Erythroblast (primary cell): ENCODE measurements around the gene ECHS1.
A peak's percentile ranks its signal among the peaks of the same experiment; 100 is the strongest.
"Not testable (repeated sequence)": the region's sequence is repeated elsewhere in the genome, so short reads cannot be mapped to it uniquely, and the experiment has no call there.

Experiments
- DNase-seq, 2 experiments: peaks; one replicate each; lab custom pipeline; 2025; lab: John Stamatoyannopoulos, UW
- GATA1 ChIP-seq: IDR thresholded peaks from 2 replicates; pipeline ENCODE4 v1.6.1; 2011; ENCODE audit warnings: low read depth, mild to moderate bottlenecking, control low read depth, low read length, moderate library complexity
- POLR2A ChIP-seq: IDR thresholded peaks from 2 replicates; pipeline ENCODE4 v1.6.1; 2011; ENCODE audit warnings: mild to moderate bottlenecking, low read length

ECHS1 gene

GRCh38 chr10:133373174-133374090 is at the start of gene ECHS1:
ECHS1 (minus strand) TSS chr10:133373354; CDS start chr10:133373333, 21 bp downstream.
- DNase-seq: peak; percentile 93 to 95
- TF ChIP-seq GATA1 (no peak), POLR2A (peak; percentile 42)

GRCh38 chr10:133422223-133422806 is 49.2 kb upstream of the ECHS1 start:
- TF ChIP-seq POLR2A: no peak
- no peak for TF ChIP-seq GATA1

GRCh38 chr10:133421336-133422222 is 48.4 kb upstream of the ECHS1 start:
- DNase-seq: no peak
- TF ChIP-seq POLR2A: no peak
- TF ChIP-seq GATA1: no peak

More at GRCh38 chr10:133422223-133422806, 49.2 kb upstream of the ECHS1 start:
- DNase-seq: no peak

GRCh38 chr10:133420579-133420978 is 47.4 kb upstream of the ECHS1 start:
- TF ChIP-seq POLR2A: no peak
- TF ChIP-seq GATA1: no peak
- DNase-seq: no peak

- DNase-seq: no peak
- TF ChIP-seq GATA1: no peak
- TF ChIP-seq POLR2A: no peak
Measured at GRCh38 chr10:133420028-133420427, 46.9 kb upstream of the ECHS1 start.

GRCh38 chr10:133419211-133419950 is 46.2 kb upstream of the ECHS1 start:
- no peak for DNase-seq

GRCh38 chr10:133418289-133418993 is 45.3 kb upstream of the ECHS1 start:
- TF ChIP-seq POLR2A (no peak), GATA1 (no peak)
- no peak for DNase-seq

More at GRCh38 chr10:133419211-133419950, 46.2 kb upstream of the ECHS1 start:
- no peak for TF ChIP-seq POLR2A
- TF ChIP-seq GATA1: no peak

- DNase-seq: no peak
- TF ChIP-seq GATA1: no peak
- TF ChIP-seq POLR2A: no peak
Measured at GRCh38 chr10:133415752-133416151, 42.6 kb upstream of the ECHS1 start.

- DNase-seq: not testable (repeated sequence)
Measured at GRCh38 chr10:133414401-133414800, 41.2 kb upstream of the ECHS1 start.

- DNase-seq: no peak
- TF ChIP-seq POLR2A: no peak
- no peak for TF ChIP-seq GATA1
Measured at GRCh38 chr10:133412381-133412711, 39.2 kb upstream of the ECHS1 start.

GRCh38 chr10:133411523-133412380 is 38.6 kb upstream of the ECHS1 start:
- TF ChIP-seq POLR2A (no peak), GATA1 (no peak)
- DNase-seq: no peak

GRCh38 chr10:133405844-133406527 is 32.8 kb upstream of the ECHS1 start:
- no peak for DNase-seq
- no peak for TF ChIP-seq POLR2A
- no peak for TF ChIP-seq GATA1
